Heart left ventricle (tissue), 16 donors: Measurements from ENCODE around the gene TCF4. TPM values are rescaled to one million over a fixed set of nuclear protein-coding genes. Genes with fewer than 3 reads are reported as not detected.

ENCODE experiments used
- ATAC-seq, 4 donors: fragments of 200-7000 bp; cut with Tn5 transposase; one replicate each; pipeline ENCODE4 v1.9.1; 2020 to 2022; ENCODE audit warnings: moderate library complexity in 4 of 4, mild to moderate bottlenecking in 3 of 4, moderate number of reproducible peaks in 1 of 4
- DNase-seq, 5 donors: peaks; one replicate each; pipeline ENCODE4 v3.0.0-alpha.2; 2020
- H3K27ac ChIP-seq, 12 donors: fragments of 200-600 bp; sonication (generic) in 4 of 12; one replicate each; pipeline versions ENCODE4 v1.5.0 to v1.8.0; 2016 to 2022; ENCODE audit warnings: mild to moderate bottlenecking in 2 of 12
- H3K27me3 ChIP-seq, 9 donors: fragments of 200-600 bp; sonication (generic) in 2 of 9; one replicate each; pipeline versions ENCODE4 v1.5.1 to v1.8.0; 2016 to 2022; ENCODE audit warnings: mild to moderate bottlenecking in 3 of 9
- H3K36me3 ChIP-seq, 9 donors: fragments of 200-600 bp; sonication (generic) in 2 of 9; one replicate each; pipeline versions ENCODE4 v1.5.0 to v1.8.0; 2018 to 2022; ENCODE audit warnings: mild to moderate bottlenecking in 2 of 9
- H3K4me1 ChIP-seq, 12 donors: fragments of 200-600 bp; sonication (generic) in 4 of 12; one replicate each; pipeline versions ENCODE4 v1.5.0 to v1.8.0; 2016 to 2022; ENCODE audit warnings: mild to moderate bottlenecking in 3 of 12
- H3K4me3 ChIP-seq, 12 donors: fragments of 200-600 bp; sonication (generic) in 4 of 12; one replicate each; pipeline versions ENCODE4 v1.5.0 to v1.8.0; 2017 to 2022; ENCODE audit warnings: mild to moderate bottlenecking in 9 of 12, moderate library complexity in 4 of 12
- H3K9me3 ChIP-seq, 12 donors: fragments of 200-600 bp; sonication (generic) in 4 of 12; one replicate each; pipeline versions ENCODE4 v1.5.0 to v1.8.0; 2016 to 2022; ENCODE audit warnings: mild to moderate bottlenecking in 1 of 12
- CTCF ChIP-seq, 12 donors: fragments of 200-600 bp; sonication (generic) in 4 of 12; IDR thresholded peaks; one replicate each; pipeline versions ENCODE4 v1.5.0 to v1.8.0; 2018 to 2022; ENCODE audit warnings: antibody characterized with exemption in 12 of 12, mild to moderate bottlenecking in 5 of 12
- POLR2A ChIP-seq, 2 donors: fragments of 450-650 bp; IDR thresholded peaks; one replicate each; pipeline ENCODE4 v1.6.1; 2017; ENCODE audit warnings: antibody characterized with exemption in 2 of 2, mild to moderate bottlenecking in 2 of 2, moderate library complexity in 2 of 2
- WGBS, 4 donors: extraction: QIAGEN DNeasy Blood & Tissue Kit in 2 of 4; methylation state at CpG; one replicate each; pipeline versions ENCODE4 v1.1.5 to v1.1.7; 2013 to 2018; 5-methylcytosine and 5-hydroxymethylcytosine counted together
- intact Hi-C, 10 donors: fragments of 100-400 bp; cut with DNase I; formaldehyde crosslinking; loops; one replicate each; pipeline versions ENCODE4 v1.11.1 to v1.14.2; 2022
- polyA plus RNA-seq, 2 donors: library from polyadenylated mRNA; stranded (reverse); fragments of 200-250 nt; gene quantifications; one replicate each; pipeline ENCODE4 v1.2.3, GENCODE V29; 2013
- total RNA-seq, 9 donors: library from RNA; depleted of rRNA in 2 of 9; stranded (reverse); fragments of >200 nt in 2 of 9; fragmentation: NEBNext Ultra II Directional in 3 of 9; extraction: Animal tissue kit (Norgen Biotek cat#: 25700) in 3 of 9; gene quantifications; one replicate each; pipeline versions ENCODE4 v1.1.0 to v1.2.4, GENCODE V29; 2016 to 2023
- donor health status: ischemic (EF 13 %, LVEDD 7.1; RV severe dilation, severe dysfunction).
- donor health status: healthy with polysubstance abuse.
- donor health status: DM: no; HTN: yes; CAD: no.
- donor health status: DM: no; HTN: no; CAD: no.
- donor health status: ischemic (EF 25% LVEDD 6.9; RV normal size, moderate dysfunction).
- donor health status: ischemic (EF 25% LVEDD 5.7; RV mildly dilated, moderate dysfunction).
- donor health status: healthy.
- donor health status: DM: yes; HTN: yes; CAD: no.
- donor health status: ischemic (EF 35%, LVEDD 5.7; RV mildly dilated, moderate dysfunction).
- donor health status: nonischemic (EF 11% LVEDD 7.7; RV severe dilation, severe dysfunction).
- donor health status: DM: yes; HTN: yes; CAD: no.
- donor health status: PGD.
- donor health status: ischemic (EF 29% LVEDD 5.4; RV normal size, mild dysfunction).
- donor health status: nonischemic (EF 23%, LVEDD 6.1; RV moderate dilation, normal function).

Gene TCF4
- total and polyA plus RNA-seq, 11 donors: 12.8 to 119 (median 71.5) TPM

- ATAC-seq: peak in 3 of 4 donors; percentile 36 to 59 (median 49)
- peaks cover 0 to 53% (median 17%) of the 10 kb centered on the region in 12 donors for H3K4me1 ChIP-seq
- WGBS, 4 donors: 64 to 81% (median 69%) methylated on average over 1 of the region's 1 CpG
Measured at GRCh38 chr18:55413474-55413873, 174.5 kb downstream of the TCF4 start.

GRCh38 chr18:55407774-55408535 is 180.0 kb downstream of the TCF4 start:
- Histone ChIP-seq H3K9me3 (no peaks in the 10 kb centered on the region), H3K4me1 (peaks cover 0 to 36% (median 15%) of the 10 kb centered on the region in 12 donors), H3K4me3 (no peak overlapping the region), H3K36me3 (no peaks in the 10 kb centered on the region), H3K27me3 (no peaks in the 10 kb centered on the region), H3K27ac (peak overlapping the region in 2 of 12 donors; percentile 16 to 84)
- intact Hi-C loops: loop anchor here in 6 of 10 donors (5.0 to 10.0 kb wide), 8 partner anchors 66 to 577 kb away; no protein-coding TSS in a partner anchor
- 85 to 92% (median 86%) methylated on average over 5 of the region's 5 CpGs for WGBS, 4 donors
- DNase-seq (no peak), ATAC-seq (no peak)
- TF ChIP-seq CTCF (IDR thresholded peaks at IDR 0.05): no peak
- no peak for TF ChIP-seq POLR2A (IDR thresholded peaks at IDR 0.05)

More at GRCh38 chr18:55413474-55413873, 174.5 kb downstream of the TCF4 start:
- DNase-seq: no peak
- Histone ChIP-seq H3K27ac (peak overlapping the region in 9 of 12 donors; percentile 0 to 58 (median 19)), H3K4me3 (no peak overlapping the region), H3K27me3 (no peaks in the 10 kb centered on the region), H3K36me3 (no peaks in the 10 kb centered on the region), H3K9me3 (no peaks in the 10 kb centered on the region)
- TF ChIP-seq POLR2A (IDR thresholded peaks at IDR 0.05): no peak
- TF ChIP-seq CTCF (IDR thresholded peaks at IDR 0.05): no peak
- intact Hi-C loops: loop anchor here in 6 of 10 donors (5.0 to 10.0 kb wide), 7 partner anchors 69 to 981 kb away; no protein-coding TSS in a partner anchor

- Histone ChIP-seq H3K36me3 (no peaks in the 10 kb centered on the region), H3K9me3 (no peaks in the 10 kb centered on the region), H3K27me3 (no peaks in the 10 kb centered on the region), H3K4me1 (peaks cover 0 to 43% (median 15%) of the 10 kb centered on the region in 12 donors), H3K27ac (peak overlapping the region in 2 of 12 donors; percentile 82 to 84), H3K4me3 (no peak overlapping the region)
- ATAC-seq: no peak
- TF ChIP-seq POLR2A (IDR thresholded peaks at IDR 0.05): no peak
- TF ChIP-seq CTCF (IDR thresholded peaks at IDR 0.05): no peak
- no peak for DNase-seq
- 92 to 94% (median 93%) methylated on average over 10 of the region's 10 CpGs for WGBS, 4 donors
- intact Hi-C loops: loop anchor here in 6 of 10 donors (5.0 to 10.0 kb wide), 8 partner anchors 65 to 578 kb away; no protein-coding TSS in a partner anchor
Measured at GRCh38 chr18:55407191-55407590, 180.8 kb downstream of the TCF4 start.

GRCh38 chr18:55406451-55406991 is 181.5 kb downstream of the TCF4 start:
- 84 to 91% (median 86%) methylated on average over 15 of the region's 15 CpGs for WGBS, 4 donors
- TF ChIP-seq POLR2A (IDR thresholded peaks at IDR 0.05): no peak
- no peak for TF ChIP-seq CTCF (IDR thresholded peaks at IDR 0.05)
- intact Hi-C loops: loop anchor here in 6 of 10 donors (5.0 to 10.0 kb wide), 8 partner anchors 64 to 578 kb away; no protein-coding TSS in a partner anchor
- Histone ChIP-seq H3K36me3 (no peaks in the 10 kb centered on the region), H3K9me3 (no peaks in the 10 kb centered on the region), H3K4me1 (peaks cover 0 to 50% (median 18%) of the 10 kb centered on the region in 12 donors), H3K27ac (peak overlapping the region in 11 of 12 donors; percentile 31 to 84 (median 71)), H3K27me3 (no peaks in the 10 kb centered on the region), H3K4me3 (peak overlapping the region in 1 of 12 donors; percentile 3)
- DNase-seq (no peak), ATAC-seq (no peak)
